K562 (cell line): Measurements from ENCODE around the gene CCDC136. TPM values are rescaled to one million over a fixed set of nuclear protein-coding genes. Genes with fewer than 3 reads are reported as not detected.

Experiments used
- ATAC-seq: fragments of 200-7000 bp; cut with Tn5 transposase; 3 replicates; pipeline ENCODE4 v1.9.1; 2020; ENCODE audit warnings: moderate library complexity
- BruUV-seq: library from RNA; stranded (reverse); fragments of 400-500 nt; replicated peaks from 2 replicates; lab custom pipeline; 2021; lab: Mats Ljungman, UMichigan
- CTCF ChIA-PET: fragments of 300-600 bp; formaldehyde crosslinking; extraction: SDS; loops from one replicate; lab custom pipeline; 2021; ENCODE audit warnings: low intra/inter-chr PET ratio; lab: Yijun Ruan, JAX
- POLR2A ChIA-PET: fragments of 300-600, 350-650 bp; sonication (Branson Sonifier 250); formaldehyde crosslinking; extraction: SDS; loops from one replicate; lab custom pipeline; 2021; ENCODE audit warnings: antibody characterized with exemption, inconsistent platforms; lab: Yijun Ruan, JAX
- DNase-seq, 4 experiments: peaks; one replicate each; pipeline versions ENCODE4 v3.0.0 to v3.0.0-alpha.2; 2011 to 2018; ENCODE audit warnings: low spot score in 3 of 4, mixed read lengths in 3 of 4; ENCODE audit errors: extremely low read depth in 1 of 4
- FAIRE-seq: peaks from 2 replicates; lab custom pipeline; 2011; peaks lifted over from hg19 to GRCh38; lab: Jason Lieb, UNC
- H2AFZ ChIP-seq: 2 replicates; pipeline ENCODE4 v1.6.0; 2011; ENCODE audit warnings: low read depth, low read length, control low read depth, inconsistent platforms
- H3K27ac ChIP-seq: fragments of 200-600 bp; 3 replicates; pipeline ENCODE4 v1.8.0; 2011; ENCODE audit warnings: low read depth, mild to moderate bottlenecking, control low read depth, inconsistent platforms, low read length, moderate library complexity, mixed read lengths; ENCODE audit errors: extremely low read depth
- H3K27me3 ChIP-seq, 2 experiments: fragments of 300-600 bp in 1 of 2; 2 replicates in 1 of 2; 3 replicates in 1 of 2; pipeline versions ENCODE4 v1.6.0 to v1.8.0; 2011; ENCODE audit warnings: inconsistent platforms in 2 of 2, low read length in 2 of 2, mild to moderate bottlenecking in 1 of 2, mixed read lengths in 1 of 2, moderate library complexity in 1 of 2; ENCODE audit not compliant: control insufficient read depth in 2 of 2, insufficient read depth in 2 of 2
- H3K36me3 ChIP-seq: fragments of 300-600 bp; 3 replicates; pipeline ENCODE4 v1.8.0; 2011; ENCODE audit warnings: mild to moderate bottlenecking, low read length, inconsistent platforms; ENCODE audit not compliant: control insufficient read depth, insufficient read depth
- H3K4me1 ChIP-seq, 2 experiments: fragments of 200-600 bp in 1 of 2; replicated peaks in 1 of 2; 2 replicates in 1 of 2; 3 replicates in 1 of 2; pipeline versions ENCODE4 v1.5.1 to v1.8.0; 2011; ENCODE audit warnings: inconsistent platforms in 2 of 2, low read length in 2 of 2, mild to moderate bottlenecking in 1 of 2, mixed read lengths in 1 of 2, moderate library complexity in 1 of 2; ENCODE audit not compliant: control insufficient read depth in 2 of 2, insufficient read depth in 2 of 2
- H3K4me2 ChIP-seq: 2 replicates; pipeline ENCODE4 v1.6.1; 2011; ENCODE audit warnings: low read length, control low read depth, inconsistent platforms, mixed read lengths; ENCODE audit not compliant: insufficient read depth
- H3K4me3 ChIP-seq: fragments of 200-600 bp; sonication (generic), shearing (Covaris generic); 2 replicates; pipeline ENCODE4 v1.5.1; 2016; ENCODE audit warnings: control low read depth, inconsistent platforms
- H3K79me2 ChIP-seq: fragments of 200-600 bp; 3 replicates; pipeline ENCODE4 v1.8.0; 2011; ENCODE audit warnings: low read length, inconsistent platforms; ENCODE audit not compliant: control insufficient read depth, insufficient read depth
- H3K9ac ChIP-seq, 2 experiments: 2 replicates each; pipeline versions ENCODE4 v1.6.0 to v1.6.1; 2011; ENCODE audit warnings: low read depth in 2 of 2, low read length in 2 of 2, control low read depth in 1 of 2, inconsistent platforms in 1 of 2, mild to moderate bottlenecking in 1 of 2, mixed read lengths in 1 of 2; ENCODE audit not compliant: insufficient read depth in 1 of 2
- H3K9me1 ChIP-seq: one replicate; pipeline ENCODE4 v1.6.0; 2011; ENCODE audit warnings: inconsistent platforms, mild to moderate bottlenecking, low read length, moderate library complexity; ENCODE audit not compliant: control insufficient read depth, insufficient read depth
- H3K9me3 ChIP-seq: replicated peaks from 2 replicates; pipeline ENCODE4 v1.5.1; 2011; ENCODE audit warnings: low read depth, low read length, inconsistent platforms; ENCODE audit not compliant: control insufficient read depth, insufficient read depth
- H4K20me1 ChIP-seq: replicated peaks from 2 replicates; pipeline ENCODE4 v1.6.1; 2011; ENCODE audit warnings: low read length, inconsistent platforms, mixed read lengths; ENCODE audit not compliant: control insufficient read depth, insufficient read depth
- CBFA2T3 ChIP-seq: fragments of 450-650 bp; IDR thresholded peaks from 2 replicates; pipeline ENCODE4 v1.6.1; 2017
- DDX20 ChIP-seq: fragments of 450-650 bp; IDR thresholded peaks from 2 replicates; pipeline ENCODE4 v1.6.1; 2016; ENCODE audit warnings: missing genetic modification characterization, low read depth, mild to moderate bottlenecking, missing compliant biosample characterization, moderate library complexity
- ESRRA ChIP-seq: fragments of 450-650 bp; IDR thresholded peaks from 2 replicates; pipeline ENCODE4 v1.6.1; 2014; ENCODE audit warnings: low read depth, mild to moderate bottlenecking, moderate library complexity, borderline replicate concordance
- FOSL1 ChIP-seq: fragments of 200-800 bp; sonication (Bioruptor generic); conservative IDR thresholded peaks from 2 replicates; pipeline ENCODE4 v1.6.1; 2016; ENCODE audit warnings: missing genetic modification characterization, missing compliant biosample characterization
- FOXA3 ChIP-seq, 2 experiments: fragments of 450-650 bp in 1 of 2; sonication (generic) in 1 of 2; formaldehyde crosslinking; IDR thresholded peaks in 1 of 2; conservative IDR thresholded peaks in 1 of 2; 2 replicates each; pipeline versions ENCODE4 v1.4.0 to v1.8.0; 2020 to 2022; ENCODE audit warnings: mild to moderate bottlenecking in 2 of 2, missing genetic modification reagents in 1 of 2
- GATA2 ChIP-seq: sonication (generic); formaldehyde crosslinking; IDR thresholded peaks from 2 replicates; pipeline ENCODE4 v1.4.0; 2020; ENCODE audit warnings: mild to moderate bottlenecking, missing genetic modification reagents
- KDM1A ChIP-seq, 2 experiments: fragments of 450-650 bp; IDR thresholded peaks; 2 replicates each; pipeline ENCODE4 v1.6.1; 2016; ENCODE audit warnings: mild to moderate bottlenecking in 2 of 2
- RREB1 ChIP-seq: fragments of 250-450 bp; sonication (Bioruptor Pico); IDR thresholded peaks from 2 replicates; pipeline ENCODE4 v1.4.0; 2020
- STAT6 ChIP-seq: sonication (generic); formaldehyde crosslinking; IDR thresholded peaks from 2 replicates; pipeline ENCODE4 v1.8.1; 2023; ENCODE audit warnings: mild to moderate bottlenecking, missing genetic modification reagents
- TEAD4 ChIP-seq, 2 experiments: sonication (generic) in 1 of 2; formaldehyde crosslinking in 1 of 2; IDR thresholded peaks; 2 replicates each; pipeline versions ENCODE4 v1.6.1 to v1.8.0; 2012 to 2022; ENCODE audit warnings: borderline replicate concordance in 1 of 2, inconsistent platforms in 1 of 2, low read length in 1 of 2, mild to moderate bottlenecking in 1 of 2, missing genetic modification reagents in 1 of 2
- ZNF175 ChIP-seq: fragments of 200-800 bp; sonication (Bioruptor generic); IDR thresholded peaks from 2 replicates; pipeline ENCODE4 v1.6.1; 2016; ENCODE audit warnings: low read depth, mild to moderate bottlenecking, missing genetic modification characterization, missing compliant biosample characterization
- WGBS: fragments of 100-300 bp; shearing (Covaris generic); methylation state at CpG from one replicate; pipeline ENCODE4 v1.1.6; 2016; ENCODE audit warnings: low coverage, mixed read lengths; ENCODE audit not compliant: insufficient coverage; ENCODE audit errors: missing lambda C conversion rate; 5-methylcytosine and 5-hydroxymethylcytosine counted together
- in situ Hi-C: fragments of 300-500 bp; cut with MboI; formaldehyde crosslinking; loops from 4 replicates; pipeline ENCODE4 v1.15.0; 2018; ENCODE audit warnings: inconsistent platforms, mixed read lengths
- intact Hi-C: fragments of 100-400 bp; cut with micrococcal nuclease; formaldehyde crosslinking; loops from 2 replicates; pipeline ENCODE4 v1.14.2; 2022
- polyA plus RNA-seq, 8 experiments: library from polyadenylated mRNA; depleted of rRNA in 4 of 8; stranded (reverse) in 5 of 8; unstranded in 3 of 8; fragments of >200 nt; fragmentation: Nextera tagmentation in 2 of 8; fragmentation: Illumina TruSeq in 1 of 8; extraction: Ambion mirVana in 2 of 8; extraction: Trizol in 1 of 8; gene quantifications; 2 replicates each; pipeline versions ENCODE4 v1.2.1 to v1.2.3, GENCODE V29; 2011 to 2014; ENCODE audit warnings: inconsistent platforms in 1 of 8, missing spikeins in 1 of 8
- total RNA-seq, 7 experiments: library from RNA; depleted of rRNA in 6 of 7; stranded (reverse); fragments of >200 nt in 6 of 7; fragmentation: Illumina TruSeq in 2 of 7; extraction: Trizol in 2 of 7; gene quantifications; 2 replicates each; pipeline versions ENCODE4 v1.2.1 to v1.2.3, GENCODE V29; 2011 to 2021; ENCODE audit warnings: low replicate concordance in 1 of 7

Gene CCDC136
- total and polyA plus RNA-seq, 9 of the 15 experiments (the other 6 are each of a cell fraction or from before 2014, with no cell fraction given) = 2.4 to 40.8 (median 26.5) TPM

- no peak overlapping the region for H3K4me2 ChIP-seq
- no peak overlapping the region for H3K4me3 ChIP-seq
- TF ChIP-seq CBFA2T3 (peak; percentile 58), ZNF175 (CRISPR knock-in tag) (no peak), DDX20 (tag) (no peak), GATA2 (CRISPR knock-in tag) (0 out of 2 replicates have a peak, but pooled peaks have one; percentile 33), TEAD4 (IDR thresholded peaks at IDR 0.05; ENCODE audit: low read length) (0 out of 2 replicates have a peak, but pooled peaks have one; percentile 31), TEAD4 (CRISPR knock-in tag; IDR thresholded peaks at IDR 0.05; ENCODE audit: borderline replicate concordance) (no peak), ESRRA (peak; percentile 41; the same call in 1 of the 2 replicates), KDM1A (IDR thresholded peaks at IDR 0.05) (peak in 1 of 2 experiments; percentile 15; a peak in 2 of 4 replicates), FOXA3 (CRISPR knock-in tag; conservative IDR thresholded peaks at IDR 0.05 in 1 of 2, IDR thresholded peaks at IDR 0.05 in 1 of 2) (no peak), FOSL1 (peak; percentile 42; the same call in 1 of the 2 replicates), RREB1 (CRISPR knock-in tag) (no peak), STAT6 (0 out of 2 replicates have a peak, but pooled peaks have one; percentile 58)
- CTCF ChIA-PET = no interaction called here
- in situ Hi-C loops (no loop called here), intact Hi-C loops (no loop called here)
- no peak overlapping the region for H2AFZ ChIP-seq
- H3K27ac ChIP-seq = peak overlapping the region; percentile 8; the same call in 1 of the 3 replicates
- H3K9me1 ChIP-seq = no peaks in the 10 kb centered on the region
- no peak overlapping the region for H3K9ac ChIP-seq
- WGBS = 59% methylated on average over 6 of the region's 6 CpGs
- no peaks in the 10 kb centered on the region for H3K9me3 ChIP-seq
- H3K79me2 ChIP-seq = peaks cover 95% of the 10 kb centered on the region
- no TSS peak for BruUV-seq
- POLR2A ChIA-PET = interaction anchor here (0.6 to 2.6 kb wide), 12 partner anchors 7 to 84 kb away, joined by 3 to 26 read pairs (median 4); partner anchors contain the start of gene CALU
- peaks cover 9 to 26% of the 10 kb centered on the region in 2 experiments; a peak in 4 of 5 replicates for H3K4me1 ChIP-seq
- ATAC-seq (no peak), FAIRE-seq (no peak), DNase-seq (no peak)
- H3K27me3 ChIP-seq = no peaks in the 10 kb centered on the region
- H4K20me1 ChIP-seq = peaks cover 53% of the 10 kb centered on the region
- H3K36me3 ChIP-seq = peaks cover 92% of the 10 kb centered on the region
Measured at GRCh38 chr7:128747327-128748079, 44.3 kb upstream of the CCDC136 start.
